Transverse colon (tissue), 4 donors: ENCODE data around the gene SLC25A1.

Experiments used
- CTCF ChIP-seq, 5 experiments: fragments of 200-600 bp in 3 of 5; fragments of 450-650 bp in 2 of 5; sonication (generic) in 3 of 5; IDR thresholded peaks; 1 replicate in 2 of 5; 2 replicates in 3 of 5; pipeline ENCODE4 v1.5.1; 2016 to 2017; ENCODE audit warnings: antibody characterized with exemption in 5 of 5, inconsistent platforms in 3 of 5, mild to moderate bottlenecking in 2 of 5, moderate library complexity in 1 of 5
- POLR2A ChIP-seq: fragments of 450-650 bp; IDR thresholded peaks from one replicate; pipeline ENCODE4 v1.6.1; 2016; ENCODE audit warnings: antibody characterized with exemption, mild to moderate bottlenecking, moderate library complexity
- POLR2AphosphoS5 ChIP-seq, 3 donors: sonication (generic); formaldehyde crosslinking; IDR thresholded peaks; one replicate each; pipeline ENCODE4 v1.6.1; 2016; ENCODE audit warnings: antibody characterized with exemption in 3 of 3

GRCh38 chr22:19225560-19225959 lies 47.0 kb upstream of the SLC25A1 start:
- TF ChIP-seq POLR2AphosphoS5 (IDR thresholded peaks at IDR 0.05): no peak
- TF ChIP-seq CTCF (IDR thresholded peaks at IDR 0.05): no peak
- TF ChIP-seq POLR2A: no peak
